Activated naive CD4-positive, alpha-beta T cell treated with anti-CD3 and anti-CD28 coated beads, Interleukin-2, amount 50 U/mL, for 16 hours (primary cell): ENCODE measurements around the gene TNXB.
"Not testable (repeated sequence)": the region's sequence is repeated elsewhere in the genome, so short reads cannot be mapped to it uniquely, and the experiment has no call there.

Experiments
- DNase-seq: peaks from one replicate; pipeline ENCODE4 v3.0.0-alpha.2; 2020

TNXB gene

GRCh38 chr6:32082935-32083334 is 26.2 kb downstream of the TNXB start:
- DNase-seq, result no peak

GRCh38 chr6:32082478-32082877 is 26.7 kb downstream of the TNXB start:
- DNase-seq, result no peak

- no peak for DNase-seq
These were observed 27.8 kb downstream of the TNXB start for GRCh38 chr6:32081168-32081990.

GRCh38 chr6:32079566-32080290 is 29.4 kb downstream of the TNXB start:
- no peak for DNase-seq

GRCh38 chr6:32076321-32076809 is 32.8 kb downstream of the TNXB start:
- DNase-seq, result no peak

- no peak for DNase-seq
These were observed 33.4 kb downstream of the TNXB start for GRCh38 chr6:32075781-32076180.

GRCh38 chr6:32074996-32075532 is 34.1 kb downstream of the TNXB start:
- DNase-seq, result no peak

GRCh38 chr6:32073613-32074012 is 35.5 kb downstream of the TNXB start:
- DNase-seq, result no peak

GRCh38 chr6:32073101-32073500 is 36.0 kb downstream of the TNXB start:
- no peak for DNase-seq

GRCh38 chr6:32070814-32071543 is 38.2 kb downstream of the TNXB start:
- DNase-seq, result no peak

GRCh38 chr6:32069878-32070515 is 39.1 kb downstream of the TNXB start:
- no peak for DNase-seq

- no peak for DNase-seq
These were observed 39.7 kb downstream of the TNXB start for GRCh38 chr6:32069460-32069859.

GRCh38 chr6:32068867-32069266 is 40.3 kb downstream of the TNXB start:
- no peak for DNase-seq

- DNase-seq, result not testable (repeated sequence)
These were observed 40.8 kb downstream of the TNXB start for GRCh38 chr6:32068315-32068714.

GRCh38 chr6:32067521-32067920 is 41.6 kb downstream of the TNXB start:
- not testable (repeated sequence) for DNase-seq

- no peak for DNase-seq
These were observed 44.4 kb downstream of the TNXB start for GRCh38 chr6:32064706-32065105.

- no peak for DNase-seq
These were observed 48.0 kb downstream of the TNXB start for GRCh38 chr6:32060966-32061655.

GRCh38 chr6:32058511-32058963 is 50.6 kb downstream of the TNXB start:
- no peak for DNase-seq

- no peak for DNase-seq
These were observed 51.2 kb downstream of the TNXB start for GRCh38 chr6:32057966-32058365.

- no peak for DNase-seq
These were observed 52.9 kb downstream of the TNXB start for GRCh38 chr6:32056254-32056653.

GRCh38 chr6:32055756-32056155 is 53.4 kb downstream of the TNXB start:
- not testable (repeated sequence) for DNase-seq

- not testable (repeated sequence) for DNase-seq
These were observed 55.8 kb downstream of the TNXB start for GRCh38 chr6:32053314-32053713.
